CD14-positive monocyte (primary cell): Measurements from ENCODE around the gene CREBL2. TPM values are rescaled to one million over a fixed set of nuclear protein-coding genes. Genes with fewer than 3 reads are reported as not detected.

ENCODE experiments used
- DNase-seq, 3 donors: peaks; one replicate each; pipeline ENCODE4 v3.0.0-alpha.2; 2011 to 2022
- H2AFZ ChIP-seq: 2 replicates; pipeline ENCODE4 v1.6.0; 2012; ENCODE audit warnings: mild to moderate bottlenecking, low read depth, low read length, inconsistent platforms; ENCODE audit not compliant: insufficient read depth, poor library complexity, severe bottlenecking
- H3K27ac ChIP-seq, 2 donors: 1 replicate in 1 of 2; 2 replicates in 1 of 2; pipeline ENCODE4 v1.5.1; 2012 to 2013; ENCODE audit warnings: low read length in 2 of 2, control low read depth in 1 of 2, inconsistent platforms in 1 of 2, low read depth in 1 of 2, mild to moderate bottlenecking in 1 of 2
- H3K27me3 ChIP-seq, 2 donors: one replicate each; pipeline versions ENCODE4 v1.6.0 to v1.6.1; 2011 to 2013; ENCODE audit warnings: low read length in 2 of 2; ENCODE audit not compliant: control insufficient read depth in 2 of 2, insufficient read depth in 2 of 2
- H3K36me3 ChIP-seq, 2 donors: replicated peaks in 1 of 2; 1 replicate in 1 of 2; 2 replicates in 1 of 2; pipeline versions ENCODE4 v1.5.1 to v1.6.1; 2012 to 2013; ENCODE audit warnings: low read length in 2 of 2, control low read depth in 1 of 2, inconsistent platforms in 1 of 2, mild to moderate bottlenecking in 1 of 2; ENCODE audit not compliant: insufficient read depth in 2 of 2, control insufficient read depth in 1 of 2
- H3K4me1 ChIP-seq, 2 donors: 1 replicate in 1 of 2; 2 replicates in 1 of 2; pipeline versions ENCODE4 v1.5.1 to v1.6.1; 2012 to 2013; ENCODE audit warnings: low read length in 2 of 2, control low read depth in 1 of 2, inconsistent platforms in 1 of 2, mild to moderate bottlenecking in 1 of 2, moderate library complexity in 1 of 2; ENCODE audit not compliant: insufficient read depth in 2 of 2, control insufficient read depth in 1 of 2
- H3K4me2 ChIP-seq: replicated peaks from 2 replicates; pipeline ENCODE3; 2012; ENCODE audit warnings: low read length, moderate library complexity, mild to moderate bottlenecking; ENCODE audit not compliant: poor library complexity, severe bottlenecking; ENCODE audit errors: extremely low read depth
- H3K4me3 ChIP-seq, 3 experiments: fragments of 200-600 bp in 1 of 3; sonication (generic) in 1 of 3; replicated peaks in 1 of 3; 1 replicate in 2 of 3; 2 replicates in 1 of 3; pipeline ENCODE4 v1.5.1; 2011 to 2013; ENCODE audit warnings: low read length in 3 of 3, mild to moderate bottlenecking in 3 of 3, control low read depth in 2 of 3, low read depth in 2 of 3, inconsistent platforms in 1 of 3, moderate library complexity in 1 of 3
- H3K79me2 ChIP-seq: 2 replicates; pipeline ENCODE4 v1.6.0; 2012; ENCODE audit warnings: mild to moderate bottlenecking, control low read depth, inconsistent platforms, low read length, moderate library complexity; ENCODE audit not compliant: insufficient read depth
- H3K9ac ChIP-seq: 2 replicates; pipeline ENCODE4 v1.6.0; 2017; ENCODE audit warnings: low read length, mild to moderate bottlenecking; ENCODE audit not compliant: insufficient read depth, poor library complexity, severe bottlenecking
- H3K9me3 ChIP-seq, 2 donors: replicated peaks in 1 of 2; 1 replicate in 1 of 2; 2 replicates in 1 of 2; pipeline versions ENCODE4 v1.5.1 to v1.6.1; 2012 to 2013; ENCODE audit warnings: low read length in 2 of 2, control low read depth in 1 of 2; ENCODE audit not compliant: control insufficient read depth in 1 of 2, insufficient read depth in 1 of 2
- H4K20me1 ChIP-seq: 2 replicates; pipeline ENCODE4 v1.6.0; 2012; ENCODE audit warnings: mild to moderate bottlenecking, low read length, control low read depth, moderate library complexity; ENCODE audit not compliant: insufficient read depth
- H3K27ac Mint-ChIP-seq, 7 donors: one replicate each; pipeline ENCODE4 v1.8.0; 2020; ENCODE audit warnings: mild to moderate bottlenecking in 7 of 7, mixed read lengths in 7 of 7, moderate library complexity in 6 of 7, inconsistent platforms in 2 of 7
- H3K27me3 Mint-ChIP-seq, 3 donors: one replicate each; pipeline ENCODE4 v1.8.0; 2021 to 2022; ENCODE audit warnings: low read depth in 3 of 3, mild to moderate bottlenecking in 3 of 3, mixed read lengths in 3 of 3, moderate library complexity in 3 of 3, inconsistent platforms in 1 of 3
- H3K36me3 Mint-ChIP-seq, 2 donors: one replicate each; pipeline ENCODE4 v1.8.0; 2020; ENCODE audit warnings: mixed read lengths in 2 of 2, inconsistent platforms in 1 of 2, mild to moderate bottlenecking in 1 of 2
- H3K4me1 Mint-ChIP-seq: one replicate; pipeline ENCODE4 v1.8.0; 2020; ENCODE audit warnings: mild to moderate bottlenecking, mixed read lengths
- H3K4me3 Mint-ChIP-seq, 2 donors: one replicate each; pipeline ENCODE4 v1.8.0; 2020; ENCODE audit warnings: mild to moderate bottlenecking in 2 of 2, mixed read lengths in 2 of 2, moderate library complexity in 1 of 2
- H3K9me3 Mint-ChIP-seq, 7 donors: one replicate each; pipeline ENCODE4 v1.8.0; 2020 to 2022; ENCODE audit warnings: mixed read lengths in 7 of 7, mild to moderate bottlenecking in 6 of 7, moderate library complexity in 6 of 7, inconsistent platforms in 2 of 7
- WGBS: methylation state at CpG from one replicate; pipeline ENCODE4 v1.1.5; 2013; ENCODE audit warnings: missing lambda C conversion rate; ENCODE audit not compliant: insufficient coverage; 5-methylcytosine and 5-hydroxymethylcytosine counted together
- intact Hi-C, 2 donors: fragments of 100-400 bp; cut with micrococcal nuclease; formaldehyde crosslinking; loops; one replicate each; pipeline versions ENCODE4 v1.15.0 to v1.15.1; 2023
- polyA plus RNA-seq, 3 donors: library from polyadenylated mRNA; depleted of rRNA in 1 of 3; unstranded in 2 of 3; stranded (reverse) in 1 of 3; fragments of 300-500 nt in 2 of 3; fragments of >200 nt in 1 of 3; fragmentation: Illumina TruSeq in 2 of 3; gene quantifications; 1 replicate in 2 of 3; 2 replicates in 1 of 3; pipeline ENCODE4 v1.2.3, GENCODE V29; 2012 to 2021
- TF ChIP-seq, protein P1 (sequence below): fragments of 200-600 bp; IDR thresholded peaks from one replicate; pipeline ENCODE4 v1.8.0; 2022; ENCODE audit warnings: antibody characterized with exemption, mild to moderate bottlenecking

CREBL2 gene
- polyA plus RNA-seq, 3 donors, result 14.4 to 45.9 (median 38.2) TPM

DNA sequence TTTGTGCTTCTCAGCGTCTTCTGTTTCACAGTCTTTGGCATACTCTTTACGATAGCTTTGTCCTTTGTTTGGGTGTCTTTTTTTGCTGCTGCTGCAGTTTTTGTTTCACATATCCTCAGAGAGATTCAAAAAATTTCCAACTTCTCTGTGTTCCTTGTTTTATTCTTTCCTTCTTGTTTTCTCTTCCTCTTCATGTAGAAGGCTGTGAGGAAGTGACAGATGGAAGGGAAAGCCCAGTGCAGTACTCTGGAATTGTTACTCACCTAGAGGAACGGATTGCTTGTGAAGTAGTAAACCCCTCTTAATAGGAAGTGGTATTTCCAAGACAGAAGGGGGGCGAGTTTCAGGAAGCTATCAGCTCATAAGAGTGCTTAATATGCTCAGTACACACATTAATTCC lies 1.7 kb downstream of the CREBL2 start:
- peak; percentile 37 to 93 (median 78) for DNase-seq
- Histone ChIP-seq H3K4me2 (peak overlapping the region; percentile 80), H3K4me3 (peak overlapping the region in 1 of 3 experiments; percentile 84), H3K4me1 (peaks cover 33 to 36% of the 10 kb centered on the region in 2 donors), H3K36me3 (peaks cover 0 to 12% of the 10 kb centered on the region in 2 donors), H3K27me3 (no peaks in the 10 kb centered on the region), H4K20me1 (peaks cover 5% of the 10 kb centered on the region), H3K9me3 (no peaks in the 10 kb centered on the region), H3K79me2 (peaks cover 17% of the 10 kb centered on the region), H3K9ac (no peak overlapping the region), H2AFZ (peak overlapping the region; percentile 61), H3K27ac (peak overlapping the region in 1 of 2 donors; percentile 77)
- Mint-ChIP-seq H3K27me3 (no peaks in the 10 kb centered on the region), H3K27ac (peak overlapping the region; percentile 67 to 93 (median 87)), H3K36me3 (peaks cover 17 to 27% of the 10 kb centered on the region in 2 donors), H3K4me1 (peaks cover 42% of the 10 kb centered on the region), H3K4me3 (peak overlapping the region; percentile 16 to 83), H3K9me3 (peaks cover 0 to 4% (median 0%) of the 10 kb centered on the region in 7 donors)
- TF ChIP-seq, protein P1, sequence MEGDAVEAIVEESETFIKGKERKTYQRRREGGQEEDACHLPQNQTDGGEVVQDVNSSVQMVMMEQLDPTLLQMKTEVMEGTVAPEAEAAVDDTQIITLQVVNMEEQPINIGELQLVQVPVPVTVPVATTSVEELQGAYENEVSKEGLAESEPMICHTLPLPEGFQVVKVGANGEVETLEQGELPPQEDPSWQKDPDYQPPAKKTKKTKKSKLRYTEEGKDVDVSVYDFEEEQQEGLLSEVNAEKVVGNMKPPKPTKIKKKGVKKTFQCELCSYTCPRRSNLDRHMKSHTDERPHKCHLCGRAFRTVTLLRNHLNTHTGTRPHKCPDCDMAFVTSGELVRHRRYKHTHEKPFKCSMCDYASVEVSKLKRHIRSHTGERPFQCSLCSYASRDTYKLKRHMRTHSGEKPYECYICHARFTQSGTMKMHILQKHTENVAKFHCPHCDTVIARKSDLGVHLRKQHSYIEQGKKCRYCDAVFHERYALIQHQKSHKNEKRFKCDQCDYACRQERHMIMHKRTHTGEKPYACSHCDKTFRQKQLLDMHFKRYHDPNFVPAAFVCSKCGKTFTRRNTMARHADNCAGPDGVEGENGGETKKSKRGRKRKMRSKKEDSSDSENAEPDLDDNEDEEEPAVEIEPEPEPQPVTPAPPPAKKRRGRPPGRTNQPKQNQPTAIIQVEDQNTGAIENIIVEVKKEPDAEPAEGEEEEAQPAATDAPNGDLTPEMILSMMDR, result no peak
- intact Hi-C loops, result loop anchor here (5.0 to 10.0 kb wide), 4 partner anchors 51 to 109 kb away; partner anchors contain the start of genes CDKN1B (in 1 of the 2), DUSP16 (in 1 of the 2) and GPR19 (in 1 of the 2)
- WGBS, result no CpG with 5 or more reads among the region's 4 CpGs

GRCh38 chr12:12614342-12614741 lies 2.7 kb downstream of the CREBL2 start:
- Histone ChIP-seq H3K79me2 (peaks cover 17% of the 10 kb centered on the region), H3K4me2 (no peak overlapping the region), H3K4me3 (peak overlapping the region in 1 of 3 experiments; percentile 84), H3K9me3 (no peaks in the 10 kb centered on the region), H4K20me1 (peaks cover 7% of the 10 kb centered on the region), H3K27ac (no peak overlapping the region), H2AFZ (no peak overlapping the region), H3K4me1 (peaks cover 33 to 36% of the 10 kb centered on the region in 2 donors), H3K27me3 (no peaks in the 10 kb centered on the region), H3K9ac (no peak overlapping the region), H3K36me3 (peaks cover 0 to 15% of the 10 kb centered on the region in 2 donors)
- no peak for DNase-seq
- intact Hi-C loops, result loop anchor here (5.0 to 10.0 kb wide), 4 partner anchors 52 to 108 kb away; partner anchors contain the start of genes CDKN1B (in 1 of the 2), DUSP16 (in 1 of the 2) and GPR19 (in 1 of the 2)
- TF ChIP-seq, protein P1, result no peak
- Mint-ChIP-seq H3K4me1 (peaks cover 42% of the 10 kb centered on the region), H3K4me3 (no peak overlapping the region), H3K36me3 (peaks cover 17 to 34% of the 10 kb centered on the region in 2 donors), H3K27me3 (no peaks in the 10 kb centered on the region), H3K27ac (peak overlapping the region in 1 of 7 donors; percentile 63), H3K9me3 (peaks cover 0 to 7% (median 0%) of the 10 kb centered on the region in 7 donors)
- WGBS, result 94% methylated on average over 2 of the region's 4 CpGs
